NCI-H1048 (cell line): Measurements from ENCODE around the gene IFT43.

Experiments
- DNase-seq: peaks from one replicate; lab custom pipeline; 2025; lab: John Stamatoyannopoulos, UW

The IFT43 gene

DNA sequence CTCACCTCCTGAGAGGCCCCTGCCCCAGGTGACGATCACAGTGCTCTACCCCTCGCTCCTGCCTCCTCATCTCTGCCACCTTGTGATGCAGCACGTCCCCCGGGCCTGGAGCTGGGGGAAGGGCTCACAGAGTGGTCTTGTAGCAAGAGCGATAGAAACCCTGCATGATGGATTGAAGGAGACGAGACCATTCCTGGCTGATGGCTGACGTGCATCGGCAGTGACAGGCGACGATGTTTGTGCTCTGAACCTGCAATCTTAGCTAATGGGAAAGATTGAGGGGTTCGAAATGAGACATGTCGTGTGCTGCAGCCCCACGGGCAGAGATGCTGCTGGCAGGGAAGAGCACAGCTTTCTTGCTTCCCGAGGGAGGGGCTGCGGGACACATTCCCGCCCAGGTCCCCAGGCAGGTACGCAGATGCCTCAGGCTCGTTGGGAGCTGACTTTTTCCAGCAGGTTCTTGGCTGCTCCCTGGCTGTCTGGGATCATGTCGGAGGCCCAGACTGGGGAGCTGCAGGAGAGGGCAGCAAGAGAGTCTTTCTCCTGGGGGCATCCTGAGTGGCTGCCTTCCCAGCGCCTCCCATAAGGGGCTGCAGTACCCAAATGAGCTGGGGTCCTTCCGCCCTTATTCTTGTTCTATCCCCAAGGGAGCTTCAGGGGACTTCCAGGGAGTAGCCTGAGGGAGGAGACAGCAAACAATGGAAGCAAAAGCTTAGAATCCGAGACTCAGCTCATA lies 127.5 kb downstream of the IFT43 start:
- no peak for DNase-seq

- no peak for DNase-seq
These were observed 128.1 kb downstream of the IFT43 start for GRCh38 chr14:76113691-76114090.

- no peak for DNase-seq
These were observed 129.5 kb downstream of the IFT43 start for GRCh38 chr14:76115010-76115422.

- DNase-seq: no peak
These were observed 132.4 kb downstream of the IFT43 start for GRCh38 chr14:76117789-76118484.

- no peak for DNase-seq
These were observed 133.0 kb downstream of the IFT43 start for GRCh38 chr14:76118594-76118993.

GRCh38 chr14:76121089-76121748 lies 135.7 kb downstream of the IFT43 start:
- DNase-seq: no peak

GRCh38 chr14:76123426-76124225 lies 138.1 kb downstream of the IFT43 start:
- no peak for DNase-seq

DNA sequence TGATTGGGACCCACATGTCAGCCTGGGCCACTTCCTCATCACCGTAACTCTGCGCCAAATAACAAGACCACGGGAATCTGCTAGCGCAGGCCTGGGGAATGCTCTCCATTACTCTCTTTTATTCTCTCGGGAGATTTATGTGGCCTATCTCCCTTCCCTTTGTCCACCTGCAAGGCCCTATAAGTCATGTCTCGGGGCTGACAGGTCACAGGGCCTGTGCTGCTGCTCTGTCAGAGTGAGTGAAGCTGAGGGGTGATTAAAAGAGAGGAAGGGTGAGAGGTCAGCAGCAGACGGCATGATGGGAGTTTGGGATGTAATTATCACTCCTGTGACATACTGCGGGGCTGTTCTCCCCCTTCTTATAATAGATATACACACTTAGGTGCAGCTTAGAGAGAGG lies 139.9 kb downstream of the IFT43 start:
- no peak for DNase-seq

GRCh38 chr14:76126076-76126475 lies 140.5 kb downstream of the IFT43 start:
- DNase-seq: no peak

DNA sequence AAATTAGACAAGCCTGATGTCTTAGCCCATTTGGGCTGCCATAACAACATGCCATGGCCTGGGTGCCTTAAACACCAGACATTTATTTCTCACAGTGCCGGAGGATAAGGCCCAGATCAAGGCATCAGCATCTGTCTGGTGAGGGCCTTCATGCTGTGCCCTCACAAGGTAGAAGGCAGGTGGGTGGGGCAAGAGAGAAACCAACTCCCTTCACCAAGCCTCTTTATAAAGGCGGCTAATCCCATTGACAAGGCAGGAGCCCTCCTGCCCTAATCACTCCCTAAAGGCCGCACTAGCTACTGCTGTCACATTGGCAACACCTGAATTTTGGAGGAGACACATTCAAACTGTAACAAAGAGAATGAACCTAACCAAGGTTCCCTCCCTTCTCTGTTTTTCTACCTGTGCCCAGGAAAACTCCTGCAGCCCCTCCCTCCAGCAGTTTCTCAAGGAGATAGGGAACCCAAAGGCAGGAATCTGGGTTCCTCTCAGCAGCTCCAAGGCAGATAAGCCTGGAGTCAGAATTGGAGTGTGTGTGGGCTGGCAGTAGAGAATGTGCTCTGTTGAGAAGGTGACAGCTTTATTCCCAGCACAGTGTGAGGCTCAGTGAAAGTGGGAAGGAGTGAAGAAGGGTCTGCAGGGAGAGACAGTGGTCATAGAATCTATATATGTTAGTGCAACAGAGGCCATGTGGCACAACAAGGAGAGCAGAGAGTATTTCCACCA lies 144.5 kb downstream of the IFT43 start:
- no peak for DNase-seq

GRCh38 chr14:76131071-76131965 lies 145.8 kb downstream of the IFT43 start:
- no peak for DNase-seq

DNA sequence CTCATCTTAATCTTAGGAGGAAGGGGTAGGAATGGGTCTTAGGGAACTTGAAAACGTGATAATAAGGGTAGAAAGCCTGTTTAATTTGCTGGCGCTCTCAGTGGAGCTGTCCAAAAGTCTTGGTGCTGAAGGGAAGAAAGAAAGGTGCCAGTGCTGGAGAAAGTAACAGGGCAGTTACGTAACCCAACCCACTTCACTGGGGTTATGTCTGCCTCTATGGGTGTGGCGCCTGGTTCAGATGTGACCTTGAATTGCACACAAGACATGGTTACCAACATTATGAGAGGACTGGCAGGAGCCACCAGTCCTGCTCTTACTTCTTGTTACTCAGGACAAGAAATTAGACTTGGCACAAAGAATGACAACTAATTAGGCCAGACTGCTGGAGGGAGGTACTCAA lies 147.5 kb downstream of the IFT43 start:
- no peak for DNase-seq
